Measurements from ENCODE around the gene SNORC. TPM values are rescaled to one million over a fixed set of nuclear protein-coding genes. Genes with fewer than 3 reads are reported as not detected.

Gene SNORC
- total RNA-seq, 4 donors from 2014 or later, result 0.24 to 0.79 (median 0.40) TPM

DNA sequence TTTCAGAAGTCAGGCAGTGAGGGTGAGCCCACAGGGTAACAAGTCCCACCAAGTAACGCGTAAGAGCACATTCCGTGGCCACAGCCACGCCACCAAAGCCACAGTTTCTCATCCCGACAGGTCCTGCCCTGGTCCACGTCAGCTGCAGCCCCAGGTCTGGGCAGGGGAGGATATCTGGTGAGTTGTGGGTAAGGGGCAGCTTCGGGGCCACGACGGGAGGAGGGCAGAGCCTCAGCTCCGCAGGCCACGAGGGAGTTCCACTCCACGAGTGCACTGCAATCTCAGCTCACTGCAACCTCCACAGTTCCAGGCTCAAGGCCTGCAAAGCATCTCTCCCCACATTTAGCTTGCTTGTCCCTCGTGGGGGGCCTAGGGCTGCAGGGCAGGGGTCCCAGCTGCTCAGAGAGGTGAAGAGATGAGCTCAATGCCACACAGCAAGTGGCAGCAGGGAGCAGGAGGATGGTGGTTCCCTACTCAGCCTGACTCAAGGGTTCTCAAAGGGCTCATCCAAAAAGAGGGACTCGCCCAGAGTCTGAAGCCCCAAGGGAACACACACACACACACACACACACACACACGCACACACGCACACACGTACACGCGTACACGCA lies 12.5 kb downstream of the SNORC start:
- ATAC-seq (ENCODE audit: low FRiP score), result no peak
- TF ChIP-seq, protein P1, sequence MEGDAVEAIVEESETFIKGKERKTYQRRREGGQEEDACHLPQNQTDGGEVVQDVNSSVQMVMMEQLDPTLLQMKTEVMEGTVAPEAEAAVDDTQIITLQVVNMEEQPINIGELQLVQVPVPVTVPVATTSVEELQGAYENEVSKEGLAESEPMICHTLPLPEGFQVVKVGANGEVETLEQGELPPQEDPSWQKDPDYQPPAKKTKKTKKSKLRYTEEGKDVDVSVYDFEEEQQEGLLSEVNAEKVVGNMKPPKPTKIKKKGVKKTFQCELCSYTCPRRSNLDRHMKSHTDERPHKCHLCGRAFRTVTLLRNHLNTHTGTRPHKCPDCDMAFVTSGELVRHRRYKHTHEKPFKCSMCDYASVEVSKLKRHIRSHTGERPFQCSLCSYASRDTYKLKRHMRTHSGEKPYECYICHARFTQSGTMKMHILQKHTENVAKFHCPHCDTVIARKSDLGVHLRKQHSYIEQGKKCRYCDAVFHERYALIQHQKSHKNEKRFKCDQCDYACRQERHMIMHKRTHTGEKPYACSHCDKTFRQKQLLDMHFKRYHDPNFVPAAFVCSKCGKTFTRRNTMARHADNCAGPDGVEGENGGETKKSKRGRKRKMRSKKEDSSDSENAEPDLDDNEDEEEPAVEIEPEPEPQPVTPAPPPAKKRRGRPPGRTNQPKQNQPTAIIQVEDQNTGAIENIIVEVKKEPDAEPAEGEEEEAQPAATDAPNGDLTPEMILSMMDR (IDR thresholded peaks at IDR 0.05), result no peak
- no peak for DNase-seq (ENCODE audit: low spot score)

DNA sequence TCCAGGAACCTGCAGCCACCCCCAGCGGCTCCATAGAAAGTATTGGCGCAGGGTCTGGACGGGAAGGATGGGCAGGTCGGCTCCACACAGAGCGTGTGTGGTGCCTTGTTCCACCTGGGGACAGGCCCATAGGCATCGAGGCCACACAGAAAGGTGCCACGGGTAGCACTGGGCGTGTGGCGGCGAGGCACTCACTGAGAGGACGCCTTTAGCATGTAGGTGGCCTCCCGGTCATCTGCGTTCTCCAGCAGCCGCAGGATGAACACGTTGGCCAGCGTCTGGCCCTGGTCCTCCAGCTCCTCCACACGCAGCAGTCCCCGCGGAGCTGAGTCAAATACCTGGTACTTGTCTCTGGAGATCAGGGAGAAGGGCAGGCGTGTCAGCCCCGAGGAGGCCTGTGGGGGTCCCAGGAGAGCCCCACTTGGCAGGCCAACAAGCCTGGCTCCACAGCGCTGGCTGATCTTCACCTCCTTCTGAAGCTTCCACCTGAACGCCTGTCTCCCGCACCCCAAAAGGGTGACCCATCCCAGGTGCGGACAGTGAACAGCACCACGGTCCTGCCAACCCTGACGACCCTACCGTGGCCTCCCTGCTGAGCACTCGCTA lies 13.2 kb downstream of the SNORC start:
- ATAC-seq (ENCODE audit: low FRiP score) (no peak), DNase-seq (ENCODE audit: low spot score) (no peak)

DNA sequence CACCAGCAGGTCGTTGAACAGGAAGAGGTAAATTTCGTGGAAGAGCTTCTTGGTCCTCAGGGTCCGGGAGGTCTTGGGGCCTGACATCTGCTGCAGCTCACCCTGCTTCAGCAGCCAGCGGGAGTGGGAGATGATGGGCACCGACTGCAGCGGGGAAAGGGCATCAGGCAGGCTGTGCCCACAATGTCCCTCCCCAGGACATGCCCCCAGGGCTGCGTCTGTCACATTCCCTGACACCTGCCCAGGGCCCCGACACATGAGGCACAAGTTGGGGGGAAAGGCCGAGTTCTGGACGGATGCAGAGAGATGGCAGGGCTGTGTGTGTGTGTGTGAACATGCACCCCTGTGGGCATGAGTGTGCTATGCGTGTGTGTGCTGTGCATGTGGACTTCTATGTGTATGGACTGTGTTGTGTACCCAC lies 13.9 kb downstream of the SNORC start:
- DNase-seq (ENCODE audit: low spot score) (no peak), ATAC-seq (ENCODE audit: low FRiP score) (no peak)
- TF ChIP-seq, protein P1 (IDR thresholded peaks at IDR 0.05), result no peak

More for the DNA sequence above, 13.2 kb downstream of the SNORC start:
- TF ChIP-seq, protein P1 (IDR thresholded peaks at IDR 0.05), result no peak

DNA sequence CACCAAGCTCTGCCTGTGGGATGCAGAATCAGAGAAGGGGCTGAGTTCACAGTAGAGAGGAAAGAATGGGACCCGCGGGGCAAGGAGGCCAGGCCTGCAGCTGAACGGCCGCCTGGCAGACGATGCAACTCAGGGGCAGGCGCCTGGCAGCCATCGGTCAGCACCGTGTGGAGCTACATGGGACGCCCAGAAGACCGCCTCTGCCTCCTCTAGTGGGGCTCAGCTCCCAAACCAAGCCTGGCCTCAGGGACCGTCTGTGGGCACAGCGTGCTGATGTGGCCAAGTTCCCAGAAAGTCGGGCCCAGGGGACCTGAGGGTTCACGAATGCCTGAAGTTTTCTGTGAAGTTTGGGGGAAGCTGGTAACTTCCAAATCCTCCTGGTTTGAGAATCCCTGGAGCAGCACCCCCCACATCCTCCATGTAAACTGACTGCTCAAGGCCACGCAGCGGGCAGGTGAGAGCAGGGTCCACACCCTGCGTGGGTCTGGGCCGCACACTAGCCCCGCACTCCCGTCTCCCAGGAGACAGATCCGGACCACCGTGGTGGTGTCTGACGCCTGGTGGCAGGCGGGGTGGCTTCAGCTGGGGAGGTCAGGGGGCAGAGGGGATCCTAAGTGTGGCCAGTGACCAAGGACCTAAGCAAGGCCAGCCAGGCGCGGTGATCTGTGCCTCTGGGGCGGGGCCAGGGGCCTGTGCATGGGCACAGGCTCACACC lies 14.6 kb downstream of the SNORC start:
- ATAC-seq (ENCODE audit: low FRiP score), result no peak
- TF ChIP-seq, protein P1 (IDR thresholded peaks at IDR 0.05), result no peak
- no peak for DNase-seq (ENCODE audit: low spot score)

DNA sequence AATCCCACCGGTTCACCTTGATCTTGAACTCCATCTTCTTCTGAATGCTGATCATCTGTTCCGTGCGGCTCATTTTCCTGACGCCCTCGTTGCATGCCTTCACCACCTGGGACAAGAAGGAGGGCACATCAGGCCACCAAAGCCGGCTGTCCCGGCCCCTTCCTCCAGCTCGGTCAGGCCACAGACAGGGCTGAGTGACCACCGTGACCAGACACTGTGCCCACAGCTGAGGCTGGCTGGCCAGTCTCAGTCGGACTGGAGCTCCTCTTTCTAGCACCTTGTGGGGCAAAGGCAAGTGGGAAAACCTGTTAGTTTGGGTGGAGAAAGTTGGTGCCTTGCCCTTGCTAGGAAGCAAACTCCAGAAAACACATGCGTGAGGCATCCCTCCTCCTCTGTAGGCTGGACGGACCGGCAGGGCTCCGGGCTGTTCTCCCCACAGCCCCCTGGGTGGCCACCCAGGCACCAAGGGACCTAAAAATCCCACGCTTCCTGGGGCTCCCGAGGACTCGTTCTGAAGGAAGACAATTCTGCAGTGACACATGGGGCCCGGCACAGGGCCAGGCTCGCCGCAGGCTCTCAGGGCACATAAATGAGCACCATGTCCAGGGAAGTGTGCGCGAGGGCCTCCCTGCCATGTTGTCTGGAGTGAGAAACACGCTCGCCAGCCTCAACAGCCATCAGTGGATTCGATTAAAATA lies 15.3 kb downstream of the SNORC start:
- DNase-seq (ENCODE audit: low spot score) (no peak), ATAC-seq (ENCODE audit: low FRiP score) (no peak)
- TF ChIP-seq, protein P1 (IDR thresholded peaks at IDR 0.05), result no peak

DNA sequence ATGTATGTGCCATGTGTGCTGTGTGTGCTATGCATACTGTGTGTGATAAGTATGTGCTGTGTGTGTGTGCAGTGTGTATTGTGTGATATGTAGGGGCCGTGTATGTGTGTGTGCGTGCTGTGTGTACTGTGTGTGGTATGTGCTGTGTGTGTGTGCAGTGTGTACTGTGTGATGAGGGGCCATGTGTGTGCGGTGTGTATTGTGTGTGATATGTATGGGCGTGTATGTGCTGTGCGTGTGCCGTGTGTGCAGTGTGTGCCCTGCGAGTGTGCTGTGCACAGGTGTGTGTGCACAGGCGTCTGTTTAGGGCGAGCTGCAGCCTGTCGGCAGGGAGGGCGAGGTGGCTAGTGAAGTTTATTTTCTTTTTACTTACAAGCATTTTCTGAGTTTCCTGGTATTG lies 16.1 kb downstream of the SNORC start:
- no peak for DNase-seq (ENCODE audit: low spot score)
- no peak for ATAC-seq (ENCODE audit: low FRiP score)
- TF ChIP-seq, protein P1 (IDR thresholded peaks at IDR 0.05), result no peak
